ENCODE measurements around the gene ZNF503.

The ZNF503 gene

DNA sequence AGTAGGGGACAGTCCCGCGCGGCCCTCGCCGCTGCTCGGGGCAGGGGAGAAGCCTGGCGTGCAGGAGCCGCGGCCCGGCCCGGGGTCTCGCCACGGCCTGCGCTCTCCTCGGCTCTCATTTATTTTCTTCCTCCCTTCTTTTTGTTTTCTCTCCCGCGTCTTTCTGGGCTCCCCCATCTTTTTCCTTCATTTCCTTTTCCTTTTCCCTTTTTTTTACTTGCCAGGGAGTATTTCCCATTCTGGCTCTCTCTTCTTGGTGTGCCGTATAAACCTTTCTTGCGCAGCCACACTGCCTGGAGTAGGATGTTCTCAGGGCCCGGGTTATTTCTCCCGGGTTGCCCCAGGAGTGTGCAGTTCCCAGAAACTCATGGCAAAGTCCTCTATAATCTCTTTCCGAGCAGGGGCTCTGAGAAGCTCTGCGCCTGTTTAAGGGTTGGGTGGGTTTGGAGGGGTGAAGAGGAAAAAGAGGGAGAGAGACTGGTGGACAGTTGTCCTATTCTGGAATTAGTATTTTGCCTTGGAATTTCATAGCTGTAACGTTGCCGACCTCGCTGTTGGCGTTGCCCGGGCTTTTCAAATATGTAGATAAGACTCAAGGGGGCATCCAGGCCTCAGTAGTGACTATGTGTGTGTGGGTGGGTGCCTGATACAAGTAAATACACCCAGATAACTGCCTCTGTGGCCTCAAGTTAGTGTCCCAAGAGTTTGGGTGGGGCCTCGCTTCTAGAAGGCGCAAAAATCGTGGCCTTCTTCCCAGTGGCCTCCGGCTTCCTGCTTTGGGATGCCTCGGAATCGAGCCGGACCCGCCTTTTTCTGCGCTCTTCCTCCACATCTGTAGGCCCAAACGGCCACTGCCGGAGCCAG, 4.3 kb upstream of the ZNF503 start:
- DNase-seq, result no peak

- no peak for DNase-seq
These were observed 3.4 kb upstream of the ZNF503 start for GRCh38 chr10:75404815-75405597.

DNA sequence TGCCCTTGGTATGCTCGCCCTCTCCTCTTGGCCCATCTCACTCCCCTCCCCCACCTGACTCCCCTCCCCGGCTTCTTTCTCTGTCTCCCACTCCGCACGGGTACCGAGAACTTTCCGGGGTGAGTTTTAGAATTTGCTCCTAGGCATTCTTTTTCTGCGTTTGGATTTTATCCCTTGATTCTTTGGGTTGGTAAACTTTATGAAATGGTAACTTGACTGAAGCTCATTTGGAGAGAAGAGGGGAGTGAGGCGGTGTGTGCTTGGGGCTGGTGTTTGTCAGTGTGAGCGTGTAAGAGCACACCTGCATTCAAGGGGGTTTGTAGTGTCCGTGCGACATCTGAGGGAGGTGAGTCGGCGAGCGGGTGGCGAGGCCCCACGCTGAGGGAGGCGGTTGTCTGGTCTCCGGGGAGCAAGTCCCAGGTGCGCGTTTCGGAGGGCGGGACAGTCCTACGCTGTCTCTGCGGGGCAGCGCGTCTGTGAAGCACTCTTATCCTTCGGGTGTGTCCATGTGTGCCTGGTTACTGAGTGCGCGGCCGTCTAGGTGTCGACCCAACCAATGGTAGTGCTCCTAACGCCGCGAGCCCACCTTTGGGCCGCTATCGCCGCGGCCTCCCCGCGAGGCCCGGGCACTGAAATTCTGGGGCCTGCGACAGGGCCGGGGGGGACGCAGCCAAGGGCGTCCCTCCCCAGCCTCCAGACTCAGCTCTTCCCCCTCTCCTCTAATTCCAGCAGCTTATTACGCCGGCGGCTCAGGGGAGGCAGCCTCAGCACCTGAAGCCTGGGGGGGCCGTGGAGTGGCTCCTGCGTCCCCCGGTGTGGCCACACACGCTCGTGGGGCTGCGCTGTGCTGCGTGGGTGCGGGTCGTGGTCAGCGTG, 2.6 kb upstream of the ZNF503 start:
- DNase-seq, result no peak

- no peak for DNase-seq
These were observed 1.8 kb upstream of the ZNF503 start for GRCh38 chr10:75403144-75403938.

DNA sequence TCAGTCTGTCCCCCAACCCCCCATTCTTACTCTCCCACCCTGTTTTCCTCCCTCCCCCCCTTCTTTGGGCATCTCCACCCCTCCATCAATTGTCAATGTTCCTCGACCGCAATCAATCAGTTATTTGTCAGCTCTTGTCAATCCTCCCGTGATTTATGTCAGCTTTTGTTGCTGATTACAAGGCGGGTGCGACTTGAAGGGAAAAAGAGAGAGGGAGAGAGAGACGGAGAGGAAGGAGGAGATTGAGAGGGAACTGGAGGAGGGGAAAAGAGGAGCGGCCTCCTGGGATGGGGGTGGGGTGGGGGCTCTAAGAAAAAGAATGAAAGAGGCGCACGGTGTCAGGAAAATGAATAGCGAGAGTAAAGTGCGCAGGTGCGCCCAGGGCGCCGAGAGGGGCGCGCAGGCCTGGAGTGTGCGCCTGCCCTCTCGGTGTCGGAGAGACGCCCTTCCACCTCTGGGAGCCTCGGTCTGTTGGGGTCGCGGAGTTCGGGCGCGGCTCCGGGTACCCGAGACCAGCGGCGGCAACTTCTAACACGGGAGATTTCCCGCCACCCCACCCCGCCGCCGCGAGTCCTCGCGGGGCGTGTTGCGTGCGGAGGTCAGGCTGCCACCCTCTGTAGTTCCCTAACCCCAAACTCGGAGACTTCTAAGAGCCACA, 1.1 kb upstream of the ZNF503 start:
- no peak for DNase-seq

DNA sequence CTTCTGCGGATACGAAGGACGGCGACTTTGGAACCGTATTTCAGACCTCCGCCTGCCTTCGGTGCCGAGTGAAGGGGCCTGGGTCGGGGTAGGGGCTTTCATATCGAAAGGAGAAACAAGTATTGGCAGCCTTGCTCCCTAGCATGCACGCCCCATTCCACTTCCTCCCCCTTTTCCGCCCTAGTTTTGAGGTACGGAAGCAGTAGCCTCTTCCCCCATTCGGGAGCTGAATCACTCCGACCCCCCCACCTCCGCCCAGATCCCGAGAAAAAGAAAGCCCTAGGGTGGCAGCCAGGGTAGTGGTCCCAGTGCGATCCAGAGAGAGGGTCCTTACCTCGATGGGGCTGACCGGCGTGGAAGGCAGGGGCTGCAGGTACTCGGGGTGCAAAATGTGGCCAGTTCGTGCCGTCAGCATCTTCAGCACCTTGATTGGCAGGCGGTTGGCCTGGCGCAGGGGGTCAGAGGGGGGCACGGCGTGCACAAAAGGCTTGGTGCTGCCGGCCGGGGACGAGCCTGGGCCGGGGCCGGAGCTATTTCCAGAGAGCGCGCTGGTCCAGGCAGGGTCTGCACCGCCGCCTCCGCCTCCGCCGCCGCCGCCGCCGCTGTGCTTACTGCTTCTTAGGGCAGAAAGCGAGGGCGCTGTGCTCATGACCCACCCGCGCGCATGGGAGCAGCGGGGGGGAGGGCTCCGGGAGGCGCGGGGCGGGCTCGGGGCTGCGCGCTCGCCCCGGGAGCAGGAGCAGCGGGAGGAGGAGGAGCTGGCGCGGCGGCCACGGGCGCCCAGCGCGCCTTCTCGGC, 594 bp downstream of the ZNF503 start:
- DNase-seq, result peak; percentile 36

DNA sequence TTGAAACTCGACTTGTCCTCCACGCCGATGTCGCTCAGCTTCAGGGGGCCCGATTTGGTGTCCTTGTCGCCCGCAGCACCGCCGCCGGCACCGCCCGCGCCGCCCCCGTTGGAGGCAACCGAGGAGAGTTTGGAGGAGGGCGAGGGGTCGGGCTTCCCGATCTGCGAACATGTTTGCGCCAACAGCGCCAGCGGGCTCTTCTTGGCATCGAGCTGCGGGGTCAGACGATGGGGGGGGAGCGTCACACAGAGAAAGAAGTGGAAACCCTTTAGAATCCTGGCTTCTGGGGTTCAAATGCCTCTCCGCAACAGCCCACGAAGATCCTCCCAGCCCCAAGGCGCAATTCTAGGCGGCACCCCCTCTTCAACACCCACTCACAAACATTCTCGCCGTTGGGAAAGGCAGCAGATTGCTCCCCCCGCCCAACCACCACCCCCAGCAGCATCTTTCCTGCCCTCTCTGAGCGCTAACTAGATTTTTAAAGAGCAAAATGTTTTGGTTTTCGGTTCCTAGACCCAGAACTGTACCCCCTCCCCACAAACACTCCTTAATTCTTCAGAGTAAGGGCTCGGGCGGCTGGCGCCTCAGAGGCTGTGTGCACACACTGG, 1.3 kb downstream of the ZNF503 start:
- no peak for DNase-seq

DNA sequence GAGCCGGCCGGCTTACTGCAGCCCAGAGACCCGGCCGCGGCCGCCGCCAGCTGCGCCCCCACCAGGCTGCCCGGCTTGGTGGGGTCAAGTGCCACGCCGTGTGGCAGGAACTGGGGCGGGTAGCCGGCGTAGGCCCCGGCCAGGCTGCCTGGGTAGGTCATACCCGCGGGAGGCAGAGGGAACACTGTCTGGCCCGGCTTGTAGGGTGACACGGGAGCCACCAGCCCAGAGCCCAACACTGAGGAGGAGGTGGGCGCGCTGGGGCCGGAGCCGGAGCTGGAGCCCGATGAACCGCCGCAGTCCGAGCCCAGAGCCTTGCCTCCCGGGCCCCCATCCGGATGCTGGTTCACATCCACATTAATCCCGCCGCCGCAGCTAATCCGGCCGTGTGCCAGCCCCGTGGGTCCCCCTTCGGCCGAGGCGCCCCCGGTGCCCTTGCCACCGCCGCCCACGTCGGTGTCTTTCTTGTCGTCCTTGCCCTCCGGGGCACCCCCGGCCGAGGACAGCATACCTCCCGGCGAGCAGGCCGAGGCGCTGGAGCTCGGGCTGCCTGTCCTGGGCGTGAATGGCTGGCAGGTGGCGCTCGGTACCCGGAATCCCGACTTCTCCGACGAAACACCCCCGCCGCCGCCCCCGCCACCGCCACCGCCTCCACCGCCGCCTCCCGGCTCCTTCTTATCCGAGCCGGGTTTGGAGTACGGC, 2.0 kb downstream of the ZNF503 start:
- peak; percentile 49 for DNase-seq

DNA sequence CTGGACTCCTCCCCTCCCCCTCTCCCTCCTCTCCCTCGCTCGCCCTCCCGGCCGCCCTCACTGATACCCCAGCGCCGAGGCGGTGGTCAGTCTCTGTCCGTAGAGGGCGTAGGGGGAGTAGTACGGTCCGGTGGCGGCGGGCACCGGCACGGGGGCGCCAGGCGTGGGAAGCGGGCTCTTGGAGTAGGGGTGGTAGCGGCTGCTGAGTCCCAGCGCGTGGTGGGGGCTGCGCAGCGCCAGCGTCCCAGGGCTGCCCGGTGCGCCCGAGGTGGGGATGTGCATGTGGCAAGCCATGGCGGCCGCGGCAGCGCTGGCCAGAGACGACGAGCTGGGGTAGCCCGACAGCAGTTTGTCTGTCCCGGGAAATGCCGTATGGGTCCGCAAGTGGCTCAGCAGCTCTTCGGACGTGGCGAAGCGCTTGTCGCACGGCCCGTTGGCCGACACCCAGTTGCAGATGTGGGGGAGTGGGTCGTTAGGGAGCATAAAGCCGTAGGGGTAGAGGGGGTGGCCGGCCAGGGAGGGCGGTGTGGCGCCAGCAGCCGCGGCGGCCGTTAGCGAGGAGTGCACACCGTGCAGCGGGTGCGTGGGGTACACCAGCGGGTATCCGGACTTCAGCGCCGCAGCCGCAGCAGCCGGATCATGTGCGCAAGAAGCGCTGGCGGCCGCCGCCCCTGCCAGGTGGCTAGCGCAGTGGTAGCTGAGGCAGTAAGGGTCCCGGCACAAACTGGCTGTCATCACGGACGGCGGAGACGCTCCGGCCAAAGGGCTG, 2.7 kb downstream of the ZNF503 start:
- DNase-seq, result no peak

DNA sequence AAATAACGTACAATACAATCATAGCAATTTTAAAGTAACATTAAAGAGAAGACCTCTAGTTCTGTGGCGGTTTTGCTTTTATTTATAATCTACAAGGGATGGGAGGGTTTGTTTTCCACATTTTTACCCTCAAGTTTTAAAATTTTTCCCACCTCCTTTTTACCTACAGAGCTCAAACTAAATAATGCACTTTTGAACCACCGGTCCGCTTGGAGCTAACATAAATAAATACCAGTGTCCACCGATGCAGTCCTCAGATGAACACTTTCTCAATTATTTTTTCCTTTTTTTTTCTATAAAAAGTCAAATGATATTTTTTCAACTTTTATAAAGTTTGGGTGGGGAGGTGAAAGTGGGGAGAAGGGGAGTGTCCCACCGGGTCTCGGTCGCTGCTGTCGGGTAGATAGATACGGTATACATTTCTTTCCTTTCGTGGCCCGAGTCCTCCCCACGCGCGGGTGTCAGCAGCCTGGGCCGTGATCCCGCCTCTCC, 3.3 kb downstream of the ZNF503 start:
- no peak for DNase-seq

- DNase-seq, result no peak
These were observed 3.9 kb downstream of the ZNF503 start for GRCh38 chr10:75397496-75398199.

DNA sequence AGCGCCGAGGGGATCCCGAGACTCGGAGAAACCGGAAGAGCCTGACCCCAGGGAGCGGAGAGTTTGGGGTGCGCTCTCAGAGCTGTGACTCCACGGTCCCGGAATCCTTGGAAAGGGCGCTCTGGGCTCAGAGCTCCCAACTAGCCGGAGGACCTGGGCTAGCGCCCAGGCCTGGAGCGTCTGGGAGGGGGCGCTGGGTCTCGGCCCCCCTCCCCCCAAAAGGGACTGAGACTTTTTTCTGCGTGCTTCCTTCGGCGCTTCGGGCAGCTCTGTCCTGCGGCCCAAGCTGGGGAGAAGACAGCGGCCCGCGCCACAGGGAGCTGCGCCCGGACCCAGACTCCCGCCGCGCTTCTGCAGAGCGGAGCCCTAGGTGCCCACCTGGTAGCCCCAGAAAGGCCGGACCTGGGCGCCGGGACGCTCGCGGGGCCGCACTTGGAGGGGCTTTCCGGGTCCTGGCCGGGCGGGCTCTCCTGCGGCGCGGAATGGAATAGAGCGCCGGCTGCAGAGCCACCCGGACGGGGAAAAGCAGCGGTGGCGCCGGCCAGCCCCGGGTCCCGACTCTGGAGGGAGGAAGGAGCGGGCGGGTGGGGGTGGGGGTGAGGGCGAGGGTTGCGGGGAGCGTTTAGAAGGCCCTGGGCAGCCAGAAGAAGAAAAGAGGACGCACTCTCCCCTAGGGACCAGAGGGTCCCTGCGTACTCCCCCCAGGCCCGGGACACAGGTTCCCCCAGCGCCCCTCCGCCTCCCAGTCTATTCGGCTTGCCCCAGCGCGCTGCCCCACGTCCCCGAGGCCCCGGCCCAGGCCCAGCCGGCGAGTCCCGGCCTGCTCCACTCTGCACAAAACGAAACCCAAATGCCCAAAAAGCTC, 4.7 kb downstream of the ZNF503 start:
- no peak for DNase-seq

DNA sequence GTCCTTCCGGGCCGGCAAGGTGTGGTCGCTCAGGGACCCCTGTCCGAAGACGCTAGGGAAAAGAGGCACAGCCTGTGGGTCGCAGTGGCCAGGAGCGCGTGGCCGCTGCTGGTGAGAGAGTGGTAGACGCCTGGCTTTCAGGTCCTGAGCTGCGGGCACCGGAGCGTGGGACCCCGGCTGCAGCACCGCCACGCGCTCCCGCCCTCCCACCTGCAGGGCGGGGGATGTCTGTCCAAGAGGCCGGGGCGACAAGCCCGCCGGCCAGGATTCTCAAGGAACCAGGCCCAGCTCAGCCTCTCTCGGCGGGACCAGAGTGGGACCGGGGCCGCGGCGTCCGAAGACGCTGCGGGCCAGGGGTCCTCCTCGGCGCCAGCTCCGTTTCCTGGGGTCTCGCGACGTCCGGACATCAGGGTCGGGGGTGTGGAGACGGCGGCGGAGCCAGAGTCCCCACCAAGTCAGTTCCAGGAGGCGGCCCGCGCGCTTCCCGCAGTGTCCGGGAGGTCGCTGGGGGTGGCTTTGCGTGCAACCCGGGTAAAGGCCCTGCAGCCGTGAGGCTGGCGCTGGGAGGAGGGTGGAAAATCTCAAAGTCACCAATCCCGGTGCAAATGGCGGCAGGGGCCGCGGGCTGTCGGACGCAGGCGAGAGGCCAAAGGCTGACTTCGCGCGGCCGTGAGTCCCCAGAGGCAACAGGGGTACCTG, 5.5 kb downstream of the ZNF503 start:
- no peak for DNase-seq

DNA sequence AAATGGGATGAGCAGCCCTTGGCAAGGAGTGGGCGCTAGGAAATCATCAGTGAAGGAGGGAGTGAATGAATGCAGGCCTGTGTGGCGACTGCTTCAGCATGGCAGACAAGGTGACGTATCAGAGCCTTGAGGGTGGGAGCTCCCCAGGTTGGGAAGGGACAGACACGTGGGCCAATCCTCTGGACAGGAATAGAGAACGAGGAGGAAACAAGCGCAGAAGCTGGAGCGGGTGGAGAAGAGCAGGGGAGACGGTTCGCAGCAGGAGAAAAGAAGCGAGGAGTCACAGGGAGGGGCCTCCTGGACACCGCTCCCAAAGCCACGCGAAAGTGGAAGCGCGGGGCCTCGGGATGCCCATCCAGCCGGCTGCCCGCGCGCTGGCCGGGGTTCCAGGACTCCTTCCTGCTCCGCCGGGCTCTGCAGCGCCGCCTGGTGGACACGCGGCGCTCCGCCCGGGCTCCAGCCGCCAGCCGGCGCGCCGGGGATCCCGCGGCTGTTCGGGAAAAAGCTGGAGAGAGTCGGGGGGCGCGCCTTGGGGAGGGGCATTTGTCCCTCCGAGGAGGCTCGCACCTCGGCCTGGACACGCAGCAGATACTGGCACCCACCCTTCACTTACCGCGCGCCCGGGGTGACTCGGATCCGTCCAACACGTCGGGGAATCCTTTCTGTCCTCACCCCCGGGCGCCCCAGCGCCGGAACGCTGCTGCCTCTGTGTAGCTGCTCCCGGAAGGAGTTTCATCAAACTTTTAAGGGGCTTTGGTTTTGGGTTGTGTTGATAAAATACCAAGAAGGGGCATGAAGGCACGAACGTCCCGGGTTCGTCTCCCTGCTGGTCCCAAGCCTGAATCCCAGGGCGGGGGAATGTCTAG, 6.3 kb downstream of the ZNF503 start:
- no peak for DNase-seq

DNA sequence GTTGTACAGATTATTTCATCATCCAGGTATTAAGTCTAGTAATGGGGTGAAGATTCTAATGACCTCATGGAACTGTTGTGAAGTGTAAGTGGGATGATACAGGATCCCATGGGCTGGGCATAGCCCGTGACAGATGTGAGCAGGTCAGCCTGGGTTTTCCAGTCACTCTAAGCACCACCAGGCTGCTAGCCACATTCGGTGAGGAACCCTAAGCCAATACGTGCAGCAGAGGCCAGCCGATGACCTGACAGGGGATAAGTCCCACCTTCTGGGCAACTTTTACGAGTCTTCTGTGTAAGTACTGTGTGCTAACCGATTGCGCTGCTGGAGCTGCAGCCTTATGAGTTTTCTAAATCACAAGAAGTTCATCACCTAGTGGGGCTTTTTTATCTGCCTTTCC, 7.3 kb downstream of the ZNF503 start:
- DNase-seq, result no peak
